NCI-H2029 treated with DMSO at 0.1 percent for 48 hours (cell line): ENCODE data around the gene PACSIN3.

ENCODE experiments used
- DNase-seq: peaks from one replicate; lab custom pipeline; 2025; lab: John Stamatoyannopoulos, UW

The PACSIN3 gene

GRCh38 chr11:47176328-47177228 is 9.7 kb downstream of the PACSIN3 start, which contains the start of gene ARFGAP2:
ARFGAP2 (minus strand) TSS chr11:47176879; CDS start chr11:47176853, 26 bp downstream.
- DNase-seq: peak; percentile 86

- DNase-seq: no peak
Measured at GRCh38 chr11:47175746-47176327, 10.4 kb downstream of the PACSIN3 start.

- no peak for DNase-seq
Measured at GRCh38 chr11:47172740-47173336, 13.4 kb downstream of the PACSIN3 start.

- DNase-seq: no peak
Measured at GRCh38 chr11:47171856-47172255, 14.4 kb downstream of the PACSIN3 start.

- DNase-seq: no peak
Measured at GRCh38 chr11:47171061-47171838, 15.0 kb downstream of the PACSIN3 start.

GRCh38 chr11:47166368-47166767 is 19.9 kb downstream of the PACSIN3 start:
- DNase-seq: no peak

GRCh38 chr11:47165253-47165840 is 20.9 kb downstream of the PACSIN3 start:
- DNase-seq: no peak

GRCh38 chr11:47164321-47164720 is 21.9 kb downstream of the PACSIN3 start:
- no peak for DNase-seq

- no peak for DNase-seq
Measured at GRCh38 chr11:47163898-47164297, 22.3 kb downstream of the PACSIN3 start.

- DNase-seq: no peak
Measured at GRCh38 chr11:47163193-47163592, 23.0 kb downstream of the PACSIN3 start.

GRCh38 chr11:47162426-47162825 is 23.8 kb downstream of the PACSIN3 start:
- no peak for DNase-seq

GRCh38 chr11:47161890-47162289 is 24.3 kb downstream of the PACSIN3 start:
- DNase-seq: no peak

- DNase-seq: peak; percentile 15
Measured at GRCh38 chr11:47161134-47161854, 24.9 kb downstream of the PACSIN3 start.

- DNase-seq: no peak
Measured at GRCh38 chr11:47160753-47161133, 25.5 kb downstream of the PACSIN3 start.

- no peak for DNase-seq
Measured at GRCh38 chr11:47158242-47158641, 28.0 kb downstream of the PACSIN3 start.

GRCh38 chr11:47157805-47158204 is 28.4 kb downstream of the PACSIN3 start:
- DNase-seq: no peak

- no peak for DNase-seq
Measured at GRCh38 chr11:47156951-47157350, 29.3 kb downstream of the PACSIN3 start.

GRCh38 chr11:47156333-47156732 is 29.9 kb downstream of the PACSIN3 start:
- DNase-seq: no peak

GRCh38 chr11:47155879-47156278 is 30.4 kb downstream of the PACSIN3 start:
- no peak for DNase-seq

GRCh38 chr11:47154616-47155570 is 31.3 kb downstream of the PACSIN3 start:
- no peak for DNase-seq
